ENCODE data around the gene IL16.

- TF ChIP-seq POLR2A (IDR thresholded peaks at IDR 0.05) (no peak), CTCF (IDR thresholded peaks at IDR 0.05) (no peak), POLR2AphosphoS5 (IDR thresholded peaks at IDR 0.05) (no peak)
These were observed 132.8 kb downstream of the IL16 start for GRCh38 chr15:81329446-81329845.

Measured in breast epithelium (tissue), 3 donors.